ENCODE measurements around the gene RILP. TPM values are rescaled to one million over a fixed set of nuclear protein-coding genes. Genes with fewer than 3 reads are reported as not detected.
"Not testable (repeated sequence)": the region's sequence is repeated elsewhere in the genome, so short reads cannot be mapped to it uniquely, and the experiment has no call there.

The RILP gene
- total RNA-seq, 1 donor from 2014 or later, result 7.9 TPM

GRCh38 chr17:1686086-1686485 lies 36.4 kb upstream of the RILP start:
- TF ChIP-seq CTCF (IDR thresholded peaks at IDR 0.05; ENCODE audit: insufficient read depth, low read length, poor library complexity, severe bottlenecking), result no peak
- DNase-seq (ENCODE audit: low read depth), result no peak
- no peaks in the 10 kb centered on the region for H3K36me3 ChIP-seq (ENCODE audit: control insufficient read depth, insufficient read depth, low read length)
- H3K4me3 ChIP-seq (ENCODE audit: low read depth, low read length), result no peak overlapping the region
- H3K27me3 ChIP-seq (ENCODE audit: control insufficient read depth, insufficient read depth, low read length), result no peaks in the 10 kb centered on the region

- DNase-seq (ENCODE audit: low read depth), result peak; percentile 83
- no peak for TF ChIP-seq CTCF (IDR thresholded peaks at IDR 0.05; ENCODE audit: insufficient read depth, low read length, poor library complexity, severe bottlenecking)
- no peaks in the 10 kb centered on the region for H3K27me3 ChIP-seq (ENCODE audit: control insufficient read depth, insufficient read depth, low read length)
- peak within 1 kb of the TSS; percentile 91 for H3K4me3 ChIP-seq (ENCODE audit: low read depth, low read length)
- H3K36me3 ChIP-seq (ENCODE audit: control insufficient read depth, insufficient read depth, low read length), result peaks cover 1% of the 10 kb centered on the region
These were observed 34.9 kb upstream of the RILP start, which contains the start of gene PRPF8 for GRCh38 chr17:1684378-1685189. TSS of gene PRPF8 (minus strand) at chr17:1684867. CDS start at chr17:1684571, 296 bp downstream.

GRCh38 chr17:1683459-1683858 lies 33.8 kb upstream of the RILP start:
- H3K36me3 ChIP-seq (ENCODE audit: control insufficient read depth, insufficient read depth, low read length), result peaks cover 1% of the 10 kb centered on the region

GRCh38 chr17:1676401-1676800 lies 26.7 kb upstream of the RILP start:
- TF ChIP-seq CTCF (IDR thresholded peaks at IDR 0.05; ENCODE audit: insufficient read depth, low read length, poor library complexity, severe bottlenecking), result no peak
- Histone ChIP-seq H3K27me3 (ENCODE audit: control insufficient read depth, insufficient read depth, low read length) (no peaks in the 10 kb centered on the region), H3K4me3 (ENCODE audit: low read depth, low read length) (no peak overlapping the region), H3K36me3 (ENCODE audit: control insufficient read depth, insufficient read depth, low read length) (peaks cover 10% of the 10 kb centered on the region)
- DNase-seq (ENCODE audit: low read depth), result no peak

More at GRCh38 chr17:1683459-1683858, 33.8 kb upstream of the RILP start:
- DNase-seq (ENCODE audit: low read depth), result no peak
- no peaks in the 10 kb centered on the region for H3K27me3 ChIP-seq (ENCODE audit: control insufficient read depth, insufficient read depth, low read length)
- peak overlapping the region; percentile 91 for H3K4me3 ChIP-seq (ENCODE audit: low read depth, low read length)
- no peak for TF ChIP-seq CTCF (IDR thresholded peaks at IDR 0.05; ENCODE audit: insufficient read depth, low read length, poor library complexity, severe bottlenecking)

- DNase-seq (ENCODE audit: low read depth), result no peak
- H3K36me3 ChIP-seq (ENCODE audit: control insufficient read depth, insufficient read depth, low read length), result peaks cover 8% of the 10 kb centered on the region
- TF ChIP-seq CTCF (IDR thresholded peaks at IDR 0.05; ENCODE audit: insufficient read depth, low read length, poor library complexity, severe bottlenecking), result no peak
- no peaks in the 10 kb centered on the region for H3K27me3 ChIP-seq (ENCODE audit: control insufficient read depth, insufficient read depth, low read length)
- H3K4me3 ChIP-seq (ENCODE audit: low read depth, low read length), result no peak overlapping the region
These were observed 23.5 kb upstream of the RILP start for GRCh38 chr17:1673041-1673785.

GRCh38 chr17:1663934-1664333 lies 14.3 kb upstream of the RILP start:
- not testable (repeated sequence) for DNase-seq (ENCODE audit: low read depth); H3K4me3 ChIP-seq (ENCODE audit: low read depth, low read length); H3K36me3 ChIP-seq (ENCODE audit: control insufficient read depth, insufficient read depth, low read length); H3K27me3 ChIP-seq (ENCODE audit: control insufficient read depth, insufficient read depth, low read length)
